ENCODE results near the gene SIRT1.
A peak's percentile ranks its signal among the peaks of the same experiment; 100 is the strongest.
"Not testable (repeated sequence)": the region's sequence is repeated elsewhere in the genome, so short reads cannot be mapped to it uniquely, and the experiment has no call there.

SIRT1 gene

DNA sequence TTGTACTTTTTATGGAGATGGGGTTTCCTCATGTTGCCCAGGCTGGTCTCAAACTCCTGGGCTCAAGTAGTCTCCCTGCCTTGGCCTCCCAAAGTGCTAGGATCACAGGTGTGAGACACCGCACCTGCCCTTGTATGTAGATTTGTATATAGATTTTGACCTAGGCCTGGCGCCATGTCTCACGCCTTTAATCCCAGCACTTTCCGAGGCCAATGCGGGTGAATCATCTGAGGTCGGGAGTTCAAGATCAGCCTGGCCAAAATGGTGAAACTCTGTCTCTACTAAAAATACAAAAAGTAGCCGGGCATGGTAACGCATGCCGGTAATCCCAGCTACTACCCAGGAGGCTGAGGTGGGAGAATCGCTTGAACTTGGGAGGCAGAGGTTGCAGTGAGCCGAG lies 7.0 kb upstream of the SIRT1 start:
- DNase-seq = not testable (repeated sequence)

DNA sequence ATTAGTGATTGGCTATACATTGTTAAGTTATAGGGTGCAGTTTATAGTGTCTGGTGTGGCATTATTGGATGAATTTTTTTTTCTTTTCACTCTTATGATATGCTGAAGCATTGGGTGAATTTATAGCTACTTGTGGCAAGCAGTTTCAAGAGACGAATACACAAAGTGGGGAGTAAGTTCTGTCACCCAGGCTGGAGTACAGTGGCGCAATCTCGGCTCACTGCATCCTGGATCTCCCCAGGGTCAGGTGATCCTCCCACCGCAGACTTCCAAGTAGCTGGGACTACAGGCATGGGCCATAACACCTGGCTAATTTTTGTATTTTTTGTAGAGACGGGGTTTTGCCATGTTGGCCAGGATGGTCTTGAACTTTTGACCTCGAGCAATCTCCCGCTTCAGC lies 6.3 kb upstream of the SIRT1 start:
- no peak for DNase-seq

DNA sequence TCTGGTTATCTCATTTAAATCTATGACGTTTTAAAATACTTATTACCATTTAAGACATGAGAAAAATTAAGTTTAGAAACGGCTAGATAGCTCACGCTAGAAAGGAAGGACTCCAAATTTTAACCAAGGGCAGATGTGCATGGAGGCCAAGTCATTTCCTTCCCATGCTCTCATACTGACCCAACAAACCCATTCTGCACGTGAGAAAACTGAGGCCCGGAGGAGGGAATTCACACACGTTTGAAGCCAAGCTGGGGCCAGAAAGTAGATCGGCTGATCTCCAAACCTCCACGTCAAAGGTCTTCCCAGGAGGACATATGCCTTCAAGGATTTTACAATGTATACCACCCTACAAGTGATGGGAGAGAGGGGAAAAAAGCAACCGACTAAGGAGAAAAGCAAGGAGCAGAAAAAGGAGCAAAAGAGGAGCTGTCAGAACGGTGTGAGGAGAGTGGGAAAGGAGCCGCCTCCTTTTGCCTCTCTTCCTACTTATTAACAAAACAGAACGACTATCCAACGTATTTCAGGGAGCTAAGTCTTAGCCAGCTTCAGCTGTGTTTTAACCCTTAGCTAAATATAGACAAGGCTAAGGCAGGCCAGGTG lies 645 bp upstream of the SIRT1 start:
- DNase-seq = no peak

DNA sequence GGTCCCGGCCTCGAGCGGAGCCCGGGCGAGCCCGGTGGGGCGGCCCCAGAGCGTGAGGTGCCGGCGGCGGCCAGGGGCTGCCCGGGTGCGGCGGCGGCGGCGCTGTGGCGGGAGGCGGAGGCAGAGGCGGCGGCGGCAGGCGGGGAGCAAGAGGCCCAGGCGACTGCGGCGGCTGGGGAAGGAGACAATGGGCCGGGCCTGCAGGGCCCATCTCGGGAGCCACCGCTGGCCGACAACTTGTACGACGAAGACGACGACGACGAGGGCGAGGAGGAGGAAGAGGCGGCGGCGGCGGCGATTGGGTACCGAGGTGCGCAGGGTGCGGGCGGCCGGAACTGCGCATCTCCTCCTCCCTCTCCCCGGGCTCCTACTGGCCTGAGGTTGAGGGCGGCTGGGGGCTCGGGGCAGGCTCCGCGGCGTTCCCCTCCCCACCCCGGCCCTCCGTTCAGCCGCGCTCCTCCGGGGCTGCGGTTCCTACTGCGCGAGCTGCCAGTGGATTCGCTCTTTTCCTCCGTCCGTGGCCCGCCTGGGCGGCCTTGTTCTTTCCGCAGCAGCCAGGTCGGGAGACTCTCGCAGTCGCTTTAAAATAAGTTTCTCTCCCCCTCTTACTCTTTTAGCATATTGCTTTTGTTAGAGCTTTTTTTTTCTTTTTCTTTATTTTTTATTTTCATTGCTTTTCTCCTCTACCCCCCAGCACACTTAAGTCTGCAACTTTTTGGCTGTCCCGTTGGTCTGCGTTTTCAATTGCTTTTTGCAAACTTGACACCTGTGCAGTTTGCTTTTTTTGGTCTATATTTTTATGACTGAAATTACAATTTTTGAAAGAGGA lies 600 bp downstream of the SIRT1 start:
- DNase-seq = peak; percentile 73

DNA sequence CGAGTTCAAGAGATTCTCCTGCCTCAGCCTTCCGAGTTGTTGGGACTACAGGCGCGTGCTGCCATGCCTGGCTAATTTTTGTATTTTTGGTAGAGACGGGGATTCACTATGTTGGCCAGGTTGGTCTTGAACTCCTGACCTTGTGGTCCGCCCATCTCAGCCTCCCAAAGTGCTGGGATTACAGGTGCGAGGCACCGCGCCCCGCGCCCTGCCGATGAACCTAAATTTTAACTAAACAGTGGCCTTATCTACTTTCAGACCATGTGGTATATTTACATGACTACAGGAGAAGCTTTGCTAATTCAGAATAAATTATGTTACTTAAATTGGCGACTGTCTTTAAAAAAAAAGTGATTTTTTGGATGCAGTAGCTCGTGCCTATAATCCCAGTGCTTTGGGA lies 9.2 kb downstream of the SIRT1 start:
- no peak for DNase-seq

DNA sequence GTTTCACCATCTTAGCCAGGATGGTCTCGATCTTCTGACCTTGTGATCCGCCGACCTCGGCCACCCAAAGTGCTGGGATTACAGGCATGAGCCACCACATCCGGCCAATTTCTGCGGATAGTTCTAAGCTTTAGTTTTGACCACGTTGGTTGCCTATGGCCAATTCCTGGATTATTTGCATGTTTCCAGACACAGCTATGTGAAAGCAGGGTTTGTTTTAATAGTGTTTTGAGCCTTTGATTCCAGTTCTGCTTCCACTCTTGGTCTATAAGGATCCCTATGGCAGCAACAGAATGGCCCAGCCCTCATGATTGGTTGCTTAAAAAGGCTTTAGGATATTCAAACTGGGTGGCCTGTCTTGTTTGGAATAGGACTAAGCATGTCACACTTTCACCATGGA lies 19.1 kb downstream of the SIRT1 start:
- no peak for DNase-seq

DNA sequence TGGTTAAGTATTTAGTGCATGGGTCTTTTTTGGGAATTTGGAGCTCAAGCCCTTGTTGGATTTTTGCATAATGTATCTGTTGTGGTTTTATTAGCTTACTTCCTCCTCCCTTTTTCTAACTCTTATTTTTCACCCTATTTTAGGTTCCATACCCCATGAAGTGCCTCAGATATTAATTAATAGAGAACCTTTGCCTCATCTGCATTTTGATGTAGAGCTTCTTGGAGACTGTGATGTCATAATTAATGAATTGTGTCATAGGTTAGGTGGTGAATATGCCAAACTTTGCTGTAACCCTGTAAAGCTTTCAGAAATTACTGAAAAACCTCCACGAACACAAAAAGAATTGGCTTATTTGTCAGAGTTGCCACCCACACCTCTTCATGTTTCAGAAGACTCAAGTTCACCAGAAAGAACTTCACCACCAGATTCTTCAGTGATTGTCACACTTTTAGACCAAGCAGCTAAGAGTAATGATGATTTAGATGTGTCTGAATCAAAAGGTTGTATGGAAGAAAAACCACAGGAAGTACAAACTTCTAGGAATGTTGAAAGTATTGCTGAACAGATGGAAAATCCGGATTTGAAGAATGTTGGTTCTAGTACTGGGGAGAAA lies 28.0 kb downstream of the SIRT1 start:
- no peak for DNase-seq

DNA sequence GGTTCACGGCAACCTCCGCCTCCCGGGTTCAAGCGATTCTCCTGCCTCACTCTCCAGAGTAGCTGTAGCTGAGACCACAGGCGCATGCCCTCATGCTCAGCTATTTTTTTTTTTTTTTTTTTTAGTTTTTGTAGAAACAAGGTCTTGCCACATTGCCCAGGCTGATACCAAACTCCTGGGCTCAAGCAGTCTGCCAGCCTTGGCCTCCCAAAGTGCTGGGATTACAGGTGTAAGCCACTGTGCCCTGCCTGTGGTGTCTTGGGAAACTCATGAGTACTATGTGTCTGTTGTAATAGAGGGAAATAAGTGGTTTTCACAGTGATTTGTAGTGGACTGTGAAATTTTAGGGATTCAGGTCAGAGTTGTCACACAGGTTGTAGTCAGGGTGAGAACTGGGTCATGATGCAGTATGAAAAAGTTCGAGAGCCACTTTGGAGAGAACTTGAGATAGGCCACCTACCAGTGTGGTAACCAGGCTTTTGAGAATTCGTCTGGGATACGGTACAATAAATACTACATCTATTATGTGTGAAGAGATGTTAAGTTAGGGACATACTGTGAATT lies 30.4 kb downstream of the SIRT1 start:
- DNase-seq = no peak

DNA sequence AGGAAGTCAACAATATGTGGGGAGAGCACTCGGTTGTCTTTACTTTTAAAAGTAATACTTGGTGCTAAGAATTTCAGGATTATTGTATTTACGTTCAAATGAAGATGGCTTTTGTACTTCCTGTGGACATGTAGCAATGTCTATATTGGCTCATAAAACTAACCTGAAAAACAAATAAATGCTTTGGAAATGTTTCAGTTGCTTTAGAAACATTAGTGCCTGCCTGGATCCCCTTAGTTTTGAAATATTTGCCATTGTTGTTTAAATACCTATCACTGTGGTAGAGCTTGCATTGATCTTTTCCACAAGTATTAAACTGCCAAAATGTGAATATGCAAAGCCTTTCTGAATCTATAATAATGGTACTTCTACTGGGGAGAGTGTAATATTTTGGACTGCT lies 32.7 kb downstream of the SIRT1 start:
- no peak for DNase-seq

DNA sequence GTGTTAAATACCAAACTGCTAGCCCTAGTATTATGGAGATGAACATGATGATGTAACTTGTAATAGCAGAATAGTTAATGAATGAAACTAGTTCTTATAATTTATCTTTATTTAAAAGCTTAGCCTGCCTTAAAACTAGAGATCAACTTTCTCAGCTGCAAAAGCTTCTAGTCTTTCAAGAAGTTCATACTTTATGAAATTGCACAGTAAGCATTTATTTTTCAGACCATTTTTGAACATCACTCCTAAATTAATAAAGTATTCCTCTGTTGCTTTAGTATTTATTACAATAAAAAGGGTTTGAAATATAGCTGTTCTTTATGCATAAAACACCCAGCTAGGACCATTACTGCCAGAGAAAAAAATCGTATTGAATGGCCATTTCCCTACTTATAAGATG lies 33.2 kb downstream of the SIRT1 start:
- no peak for DNase-seq

DNA sequence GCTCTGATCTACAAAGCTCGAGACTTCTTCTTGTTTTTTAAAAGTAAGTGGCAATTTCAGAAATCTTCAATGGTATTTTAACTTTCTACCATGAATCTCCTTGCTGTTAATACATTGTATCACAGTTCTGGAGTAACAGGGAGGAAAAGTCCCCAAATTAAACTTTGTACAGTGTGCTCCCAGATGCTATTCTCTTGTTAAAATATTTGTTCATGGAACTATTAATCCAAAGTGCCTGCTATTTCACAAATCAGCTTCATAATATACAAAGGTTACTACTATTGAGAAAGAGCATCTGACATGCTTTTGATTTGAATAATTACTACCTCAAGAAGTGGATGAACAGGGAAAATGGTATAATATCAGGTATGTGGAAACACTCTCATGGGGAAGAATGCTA lies 36.6 kb downstream of the SIRT1 start:
- DNase-seq = no peak

DNA sequence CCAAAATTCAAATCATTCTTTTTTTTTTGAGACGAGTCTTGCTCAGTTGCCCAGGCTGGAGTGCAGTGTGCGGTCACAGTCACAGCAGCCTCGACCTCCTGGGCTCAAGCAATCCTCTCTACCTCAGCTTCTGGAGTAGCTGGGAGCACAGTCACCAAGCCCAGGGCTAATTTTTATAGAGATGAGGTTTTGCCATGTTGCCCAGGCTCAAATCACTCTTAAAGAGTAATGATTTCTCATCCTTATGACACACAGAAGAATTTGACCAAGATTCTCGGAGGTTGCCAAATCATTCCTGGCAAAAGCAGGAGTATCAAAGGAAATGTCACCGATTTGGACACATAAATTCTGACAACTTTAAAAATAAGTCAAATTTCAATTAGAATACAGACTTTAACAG lies 39.1 kb downstream of the SIRT1 start:
- no peak for DNase-seq

DNA sequence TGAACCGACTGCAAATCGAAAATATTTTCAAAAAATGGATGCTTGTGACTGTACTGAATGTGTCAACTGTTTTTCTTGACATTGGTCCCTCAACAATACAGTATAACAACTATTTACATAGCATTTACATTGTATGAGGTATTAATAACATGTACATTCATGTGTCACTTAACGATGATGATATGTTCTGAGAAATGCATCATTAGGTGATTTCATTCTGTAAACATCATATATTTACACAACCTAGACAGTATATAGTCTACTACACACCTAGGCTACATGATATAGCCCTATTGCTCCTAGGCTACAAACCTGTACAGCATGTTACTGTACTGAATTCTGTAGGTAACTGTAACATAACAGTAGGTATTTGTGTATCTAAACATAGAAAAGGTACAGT lies 39.7 kb downstream of the SIRT1 start:
- no peak for DNase-seq

DNA sequence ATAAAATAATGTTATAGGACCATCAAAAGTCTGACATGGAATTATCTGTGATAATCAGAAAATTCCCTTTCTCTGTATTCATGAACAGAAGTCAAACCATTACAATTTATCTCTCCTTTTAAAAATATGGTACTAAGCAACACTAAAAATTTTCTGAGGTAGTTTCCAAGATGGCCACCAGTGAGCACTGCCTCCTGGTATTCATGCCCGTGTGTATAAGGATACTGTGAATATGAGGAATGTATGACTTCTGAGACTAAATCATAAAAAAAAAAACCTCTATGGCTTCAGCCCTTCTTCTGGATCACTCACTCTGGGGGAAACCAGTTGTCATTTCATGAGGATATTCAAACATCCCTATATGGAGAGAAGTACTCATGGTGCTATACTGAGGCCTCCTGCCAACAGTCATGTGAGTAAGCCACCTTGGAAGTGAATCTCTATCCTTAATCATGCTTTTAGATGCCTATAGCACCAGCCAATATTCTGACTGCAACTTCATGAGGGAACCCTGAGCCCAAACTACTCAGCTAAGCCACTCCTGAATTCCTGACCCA lies 41.1 kb downstream of the SIRT1 start:
- DNase-seq = no peak

DNA sequence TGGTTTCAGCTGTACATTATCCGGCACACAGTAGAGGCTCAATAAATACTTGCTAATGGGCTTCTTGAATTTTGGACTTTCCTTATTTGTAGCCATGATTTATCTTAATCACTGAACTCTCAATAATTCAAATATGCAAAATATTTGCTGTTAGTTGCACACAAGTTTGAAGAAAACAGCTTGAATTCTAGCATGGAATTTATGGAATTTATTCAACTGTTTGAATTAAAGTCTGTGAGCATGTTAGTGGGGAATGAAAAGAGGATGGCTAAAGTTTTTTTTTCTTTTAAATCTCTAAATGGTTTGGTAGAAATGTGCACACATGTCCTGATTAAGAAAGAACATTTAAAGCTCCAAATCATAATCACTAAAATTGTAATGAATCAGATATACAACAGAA lies 42.5 kb downstream of the SIRT1 start:
- DNase-seq = no peak

DNA sequence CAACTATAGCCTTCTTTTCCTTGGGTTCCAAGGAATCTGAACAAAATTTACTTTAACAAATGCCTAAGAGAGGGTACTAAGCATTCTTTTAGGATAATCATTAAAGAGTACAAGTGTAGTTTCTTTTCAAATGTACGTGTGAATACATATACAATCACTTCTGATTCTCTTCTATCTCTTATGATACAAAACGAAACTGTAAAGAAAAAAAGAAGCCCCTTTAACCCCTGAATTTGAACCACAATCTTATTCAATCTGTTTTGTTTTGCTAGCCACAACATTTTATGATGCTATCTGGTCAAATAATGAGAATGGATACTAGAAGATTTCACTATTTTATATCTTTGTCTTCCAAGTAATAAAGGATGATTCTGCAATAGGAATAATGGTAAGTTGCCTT lies 48.7 kb downstream of the SIRT1 start:
- DNase-seq = no peak

DNA sequence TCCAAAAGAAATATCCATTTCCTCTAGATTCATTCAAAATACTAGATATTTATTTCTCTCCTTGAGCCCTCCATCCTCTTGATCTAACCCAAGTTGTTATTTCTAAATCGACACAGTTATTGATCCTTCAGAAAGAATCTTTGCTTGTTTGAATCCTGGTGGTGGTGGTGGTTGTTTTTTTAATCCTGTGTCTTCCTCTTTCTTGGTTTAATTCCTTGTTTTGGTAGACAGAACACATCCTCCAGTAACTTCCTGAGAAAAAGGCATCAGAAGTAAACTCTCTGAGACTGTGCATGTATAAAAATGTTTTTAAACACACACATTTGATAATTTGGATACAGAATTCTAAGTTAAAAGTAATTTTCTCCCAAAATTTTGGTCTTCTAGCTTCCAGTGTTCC lies 49.9 kb downstream of the SIRT1 start:
- no peak for DNase-seq

DNA sequence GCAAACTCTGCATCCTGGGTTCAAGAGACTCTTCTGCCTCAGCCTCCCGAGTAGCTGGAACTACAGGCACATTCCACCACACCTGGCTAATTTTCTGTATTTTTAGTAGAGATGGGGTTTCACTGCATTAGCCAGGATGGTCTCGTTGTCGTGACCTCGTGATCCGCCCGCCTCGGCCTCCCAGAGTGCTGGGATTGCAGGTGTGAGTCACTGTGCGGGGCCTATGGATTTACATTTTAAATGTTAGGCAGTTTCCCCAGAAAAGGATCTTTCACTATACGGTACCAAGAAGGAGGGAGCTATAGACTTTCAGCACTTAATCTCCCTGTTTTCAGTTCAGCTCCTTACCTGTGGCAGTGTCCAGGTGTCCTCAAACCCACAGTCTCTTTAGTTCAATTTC lies 50.8 kb downstream of the SIRT1 start:
- DNase-seq = no peak

DNA sequence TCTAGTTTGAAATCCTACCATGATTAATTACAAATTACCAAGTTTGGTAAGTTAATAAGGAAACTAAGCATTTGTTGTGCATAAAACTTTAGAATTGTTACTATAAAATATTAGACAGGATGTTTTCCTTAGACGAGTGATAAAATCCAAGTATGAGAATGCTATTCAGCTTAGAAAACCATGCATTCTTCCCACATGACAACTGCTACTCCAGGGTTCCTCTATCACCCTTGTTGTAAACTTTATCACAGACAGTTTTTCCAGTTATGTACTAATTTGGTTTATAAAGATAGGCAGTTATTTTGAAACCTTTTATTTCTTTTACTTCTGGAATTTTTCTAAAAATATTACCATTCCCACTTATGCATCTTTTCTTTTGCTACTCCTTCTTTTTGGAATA lies 52.0 kb downstream of the SIRT1 start:
- no peak for DNase-seq

DNA sequence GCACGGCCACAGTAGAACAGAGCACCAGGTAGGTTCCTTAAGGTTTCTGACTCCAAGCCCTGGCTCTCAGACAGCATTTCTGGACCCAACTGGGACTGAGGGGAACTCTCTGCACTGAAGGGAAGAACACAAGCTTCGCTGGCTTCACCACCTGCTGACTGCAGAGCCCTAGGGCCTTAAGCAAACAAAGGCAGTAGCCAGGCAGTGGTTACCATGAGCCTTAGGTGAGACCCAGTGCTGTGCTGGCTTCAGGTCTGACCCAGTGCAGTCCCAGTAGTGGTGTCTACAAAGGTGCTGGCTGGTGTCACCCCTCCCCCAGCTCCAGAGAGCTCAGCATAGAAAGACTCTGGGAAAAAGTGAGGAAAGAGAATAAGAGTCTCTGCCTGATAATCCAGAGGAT lies 59.5 kb downstream of the SIRT1 start:
- DNase-seq = no peak

DNA sequence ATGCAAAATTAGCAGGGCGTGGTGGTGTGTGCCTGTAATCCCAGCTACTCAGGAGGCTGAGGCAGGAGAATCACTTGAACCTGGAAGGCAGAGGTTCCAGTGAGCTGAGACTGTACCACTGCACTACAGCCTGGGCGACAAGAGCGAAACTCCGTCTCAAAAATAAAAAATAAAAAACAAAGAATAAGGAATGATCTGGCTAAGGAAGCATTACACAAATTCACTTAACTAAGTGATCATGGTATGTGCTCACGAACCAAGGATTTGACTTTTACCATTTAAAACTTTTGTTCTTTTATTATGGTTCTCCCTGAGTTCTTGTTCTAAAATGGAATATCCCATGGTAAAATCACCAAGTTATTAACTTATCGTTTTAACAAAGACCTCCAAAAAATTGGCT lies 71.2 kb downstream of the SIRT1 start:
- DNase-seq = no peak

DNA sequence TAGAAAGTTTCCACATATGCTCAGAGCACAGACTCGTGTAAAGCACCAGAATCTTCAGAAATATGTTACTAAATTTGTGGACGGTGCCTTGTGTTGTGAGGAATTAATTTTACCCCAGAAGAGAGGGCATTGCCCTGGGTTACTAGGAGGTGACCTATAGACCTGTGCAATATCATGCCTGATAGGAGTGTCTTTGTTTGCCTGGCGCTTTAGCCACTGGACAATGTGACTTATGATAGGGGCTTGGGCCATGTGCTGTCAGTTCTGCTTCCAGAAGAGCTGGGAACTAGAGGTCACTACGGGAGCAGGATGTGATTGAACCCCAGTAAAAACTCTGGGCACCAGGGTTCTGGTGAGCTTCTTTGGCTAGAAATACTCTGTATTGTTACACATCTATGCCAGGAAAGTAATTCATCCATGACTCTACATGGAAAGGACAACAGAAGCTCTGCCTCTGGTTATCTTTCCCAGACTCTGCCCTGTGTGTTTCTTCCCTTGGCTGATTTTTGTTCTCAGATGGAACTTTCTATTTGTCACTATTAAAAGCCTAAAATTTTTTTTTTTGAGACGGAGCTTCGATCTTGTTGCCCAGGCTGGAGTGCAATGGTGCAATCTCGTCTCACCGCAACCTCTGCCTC lies 75.5 kb downstream of the SIRT1 start:
- no peak for DNase-seq

DNA sequence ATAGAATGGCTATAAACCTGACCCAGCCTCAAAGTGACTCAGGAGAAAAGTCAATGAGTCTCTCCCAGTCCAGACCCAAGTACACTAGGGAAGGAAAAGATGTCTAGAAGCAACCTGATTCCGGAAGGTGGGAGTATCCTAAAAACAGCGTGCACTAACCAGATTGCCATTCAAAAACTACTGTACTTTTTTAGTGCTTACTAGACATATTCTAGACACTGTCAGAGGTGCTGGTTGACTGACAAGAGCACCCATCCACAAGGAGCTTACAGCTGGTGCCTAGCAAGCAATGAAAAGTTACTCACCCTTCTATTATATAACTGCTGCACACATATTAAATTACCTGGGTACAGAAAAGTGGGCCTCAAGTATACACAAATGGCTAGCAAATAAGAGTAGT lies 81.0 kb downstream of the SIRT1 start:
- no peak for DNase-seq
